K562 (cell line): ENCODE data around the gene GLP1R. TPM values are rescaled to one million over a fixed set of nuclear protein-coding genes. Genes with fewer than 3 reads are reported as not detected.

Source experiments
- ATAC-seq: fragments of 200-7000 bp; cut with Tn5 transposase; 3 replicates; pipeline ENCODE4 v1.9.1; 2020; ENCODE audit warnings: moderate library complexity
- BruUV-seq: library from RNA; stranded (reverse); fragments of 400-500 nt; replicated peaks from 2 replicates; lab custom pipeline; 2021; lab: Mats Ljungman, UMichigan
- CTCF ChIA-PET: fragments of 300-600 bp; formaldehyde crosslinking; extraction: SDS; loops from one replicate; lab custom pipeline; 2021; ENCODE audit warnings: low intra/inter-chr PET ratio; lab: Yijun Ruan, JAX
- POLR2A ChIA-PET: fragments of 300-600, 350-650 bp; sonication (Branson Sonifier 250); formaldehyde crosslinking; extraction: SDS; loops from one replicate; lab custom pipeline; 2021; ENCODE audit warnings: antibody characterized with exemption, inconsistent platforms; lab: Yijun Ruan, JAX
- DNase-seq, 4 experiments: peaks; one replicate each; pipeline versions ENCODE4 v3.0.0 to v3.0.0-alpha.2; 2011 to 2018; ENCODE audit warnings: low spot score in 3 of 4, mixed read lengths in 3 of 4; ENCODE audit errors: extremely low read depth in 1 of 4
- FAIRE-seq: peaks from 2 replicates; lab custom pipeline; 2011; peaks lifted over from hg19 to GRCh38; lab: Jason Lieb, UNC
- H2AFZ ChIP-seq: 2 replicates; pipeline ENCODE4 v1.6.0; 2011; ENCODE audit warnings: low read depth, low read length, control low read depth, inconsistent platforms
- H3K27ac ChIP-seq: fragments of 200-600 bp; 3 replicates; pipeline ENCODE4 v1.8.0; 2011; ENCODE audit warnings: low read depth, mild to moderate bottlenecking, control low read depth, inconsistent platforms, low read length, moderate library complexity, mixed read lengths; ENCODE audit errors: extremely low read depth
- H3K27me3 ChIP-seq, 2 experiments: fragments of 300-600 bp in 1 of 2; 2 replicates in 1 of 2; 3 replicates in 1 of 2; pipeline versions ENCODE4 v1.6.0 to v1.8.0; 2011; ENCODE audit warnings: inconsistent platforms in 2 of 2, low read length in 2 of 2, mild to moderate bottlenecking in 1 of 2, mixed read lengths in 1 of 2, moderate library complexity in 1 of 2; ENCODE audit not compliant: control insufficient read depth in 2 of 2, insufficient read depth in 2 of 2
- H3K36me3 ChIP-seq: fragments of 300-600 bp; 3 replicates; pipeline ENCODE4 v1.8.0; 2011; ENCODE audit warnings: mild to moderate bottlenecking, low read length, inconsistent platforms; ENCODE audit not compliant: control insufficient read depth, insufficient read depth
- H3K4me1 ChIP-seq, 2 experiments: fragments of 200-600 bp in 1 of 2; replicated peaks in 1 of 2; 2 replicates in 1 of 2; 3 replicates in 1 of 2; pipeline versions ENCODE4 v1.5.1 to v1.8.0; 2011; ENCODE audit warnings: inconsistent platforms in 2 of 2, low read length in 2 of 2, mild to moderate bottlenecking in 1 of 2, mixed read lengths in 1 of 2, moderate library complexity in 1 of 2; ENCODE audit not compliant: control insufficient read depth in 2 of 2, insufficient read depth in 2 of 2
- H3K4me2 ChIP-seq: 2 replicates; pipeline ENCODE4 v1.6.1; 2011; ENCODE audit warnings: low read length, control low read depth, inconsistent platforms, mixed read lengths; ENCODE audit not compliant: insufficient read depth
- H3K4me3 ChIP-seq: fragments of 200-600 bp; sonication (generic), shearing (Covaris generic); 2 replicates; pipeline ENCODE4 v1.5.1; 2016; ENCODE audit warnings: control low read depth, inconsistent platforms
- H3K79me2 ChIP-seq: fragments of 200-600 bp; 3 replicates; pipeline ENCODE4 v1.8.0; 2011; ENCODE audit warnings: low read length, inconsistent platforms; ENCODE audit not compliant: control insufficient read depth, insufficient read depth
- H3K9ac ChIP-seq, 2 experiments: 2 replicates each; pipeline versions ENCODE4 v1.6.0 to v1.6.1; 2011; ENCODE audit warnings: low read depth in 2 of 2, low read length in 2 of 2, control low read depth in 1 of 2, inconsistent platforms in 1 of 2, mild to moderate bottlenecking in 1 of 2, mixed read lengths in 1 of 2; ENCODE audit not compliant: insufficient read depth in 1 of 2
- H3K9me1 ChIP-seq: one replicate; pipeline ENCODE4 v1.6.0; 2011; ENCODE audit warnings: inconsistent platforms, mild to moderate bottlenecking, low read length, moderate library complexity; ENCODE audit not compliant: control insufficient read depth, insufficient read depth
- H3K9me3 ChIP-seq: replicated peaks from 2 replicates; pipeline ENCODE4 v1.5.1; 2011; ENCODE audit warnings: low read depth, low read length, inconsistent platforms; ENCODE audit not compliant: control insufficient read depth, insufficient read depth
- H4K20me1 ChIP-seq: replicated peaks from 2 replicates; pipeline ENCODE4 v1.6.1; 2011; ENCODE audit warnings: low read length, inconsistent platforms, mixed read lengths; ENCODE audit not compliant: control insufficient read depth, insufficient read depth
- ARID2 ChIP-seq: fragments of 450-650 bp; IDR thresholded peaks from 2 replicates; pipeline ENCODE4 v1.6.1; 2017; ENCODE audit warnings: antibody characterized with exemption, mild to moderate bottlenecking
- ERF ChIP-seq: fragments of 450-650 bp; formaldehyde crosslinking; IDR thresholded peaks from 2 replicates; pipeline ENCODE4 v1.4.0; 2020; ENCODE audit warnings: mild to moderate bottlenecking, mixed read lengths
- ESRRA ChIP-seq: fragments of 450-650 bp; IDR thresholded peaks from 2 replicates; pipeline ENCODE4 v1.6.1; 2014; ENCODE audit warnings: low read depth, mild to moderate bottlenecking, moderate library complexity, borderline replicate concordance
- HNRNPK ChIP-seq: fragments of 200-400 bp; formaldehyde crosslinking; IDR thresholded peaks from one replicate; pipeline ENCODE4 v1.6.1; 2018; ENCODE audit warnings: mild to moderate bottlenecking, low read depth, low read length; ENCODE audit not compliant: poor library complexity, severe bottlenecking
- KAT7 ChIP-seq: sonication (generic); formaldehyde crosslinking; IDR thresholded peaks from 2 replicates; pipeline ENCODE4 v1.8.0; 2022; ENCODE audit warnings: missing genetic modification reagents, mild to moderate bottlenecking, borderline replicate concordance
- KDM2B ChIP-seq: fragments of 250-450 bp; sonication (Bioruptor Pico); IDR thresholded peaks from 2 replicates; pipeline ENCODE4 v1.8.0; 2021; ENCODE audit warnings: mild to moderate bottlenecking, moderate library complexity
- KLF10 ChIP-seq: fragments of 250-450 bp; sonication (Bioruptor Pico); IDR thresholded peaks from 2 replicates; pipeline ENCODE4 v1.6.1; 2021; ENCODE audit warnings: matching md5 sums
- U2AF1 ChIP-seq: fragments of 200-400 bp; formaldehyde crosslinking; optimal IDR thresholded peaks from 2 replicates; pipeline ENCODE3; 2017; ENCODE audit warnings: mild to moderate bottlenecking, low read depth, low read length, moderate library complexity
- ZKSCAN3 ChIP-seq: fragments of 250-450 bp; sonication (Bioruptor Pico); IDR thresholded peaks from 2 replicates; pipeline ENCODE4 v1.4.0; 2020
- ZNF140 ChIP-seq: fragments of 250-450 bp; sonication (Bioruptor Pico); IDR thresholded peaks from 2 replicates; pipeline ENCODE4 v1.8.0; 2021; ENCODE audit warnings: moderate library complexity, mild to moderate bottlenecking, inconsistent platforms
- ZNF217 ChIP-seq: sonication (generic); formaldehyde crosslinking; IDR thresholded peaks from 2 replicates; pipeline ENCODE4 v1.8.0; 2022; ENCODE audit warnings: mild to moderate bottlenecking, missing genetic modification reagents
- ZNF518B ChIP-seq: fragments of 250-450 bp; sonication (Bioruptor Pico); IDR thresholded peaks from 2 replicates; pipeline ENCODE4 v1.5.0; 2021; ENCODE audit warnings: mild to moderate bottlenecking, moderate library complexity
- WGBS: fragments of 100-300 bp; shearing (Covaris generic); methylation state at CpG from one replicate; pipeline ENCODE4 v1.1.6; 2016; ENCODE audit warnings: low coverage, mixed read lengths; ENCODE audit not compliant: insufficient coverage; ENCODE audit errors: missing lambda C conversion rate; 5-methylcytosine and 5-hydroxymethylcytosine counted together
- in situ Hi-C: fragments of 300-500 bp; cut with MboI; formaldehyde crosslinking; loops from 4 replicates; pipeline ENCODE4 v1.15.0; 2018; ENCODE audit warnings: inconsistent platforms, mixed read lengths
- intact Hi-C: fragments of 100-400 bp; cut with micrococcal nuclease; formaldehyde crosslinking; loops from 2 replicates; pipeline ENCODE4 v1.14.2; 2022
- polyA plus RNA-seq, 8 experiments: library from polyadenylated mRNA; depleted of rRNA in 4 of 8; stranded (reverse) in 5 of 8; unstranded in 3 of 8; fragments of >200 nt; fragmentation: Nextera tagmentation in 2 of 8; fragmentation: Illumina TruSeq in 1 of 8; extraction: Ambion mirVana in 2 of 8; extraction: Trizol in 1 of 8; gene quantifications; 2 replicates each; pipeline versions ENCODE4 v1.2.1 to v1.2.3, GENCODE V29; 2011 to 2014; ENCODE audit warnings: inconsistent platforms in 1 of 8, missing spikeins in 1 of 8
- total RNA-seq, 7 experiments: library from RNA; depleted of rRNA in 6 of 7; stranded (reverse); fragments of >200 nt in 6 of 7; fragmentation: Illumina TruSeq in 2 of 7; extraction: Trizol in 2 of 7; gene quantifications; 2 replicates each; pipeline versions ENCODE4 v1.2.1 to v1.2.3, GENCODE V29; 2011 to 2021; ENCODE audit warnings: low replicate concordance in 1 of 7
- TF ChIP-seq, protein P1 (sequence below): fragments of 450-650 bp; formaldehyde crosslinking; IDR thresholded peaks from 2 replicates; pipeline ENCODE4 v1.4.0; 2020; ENCODE audit warnings: mild to moderate bottlenecking, moderate library complexity
- TF ChIP-seq, protein P2 (sequence below): fragments of 250-450 bp; sonication (Bioruptor Pico); IDR thresholded peaks from 2 replicates; pipeline ENCODE4 v1.5.0; 2022; ENCODE audit warnings: mild to moderate bottlenecking

GLP1R gene
- total and polyA plus RNA-seq, 9 of the 15 experiments (the other 6 are each of a cell fraction or from before 2014, with no cell fraction given): not detected

- no TSS peak for BruUV-seq
- peak; percentile 28 to 67 (median 46) for DNase-seq
- peak; percentile 71 for ATAC-seq
- Histone ChIP-seq H4K20me1 (no peaks in the 10 kb centered on the region), H3K36me3 (no peaks in the 10 kb centered on the region), H2AFZ (no peak overlapping the region), H3K9ac (no peak overlapping the region), H3K4me3 (no peak overlapping the region), H3K9me3 (no peaks in the 10 kb centered on the region), H3K27me3 (peaks cover 19 to 23% of the 10 kb centered on the region in 2 experiments), H3K4me1 (peaks cover 6 to 16% of the 10 kb centered on the region in 2 experiments), H3K79me2 (no peaks in the 10 kb centered on the region), H3K27ac (no peak overlapping the region), H3K4me2 (no peak overlapping the region), H3K9me1 (no peaks in the 10 kb centered on the region)
- 2% methylated on average over 3 of the region's 3 CpGs for WGBS
- CTCF ChIA-PET: interaction anchor here (0.7 to 1.1 kb wide), 3 partner anchors 50 to 101 kb away, joined by 4 to 5 read pairs (median 4); no protein-coding TSS in a partner anchor
- intact Hi-C loops: loop anchor here (1.0 to 2.0 kb wide), 2 partner anchors 90 to 99 kb away; no protein-coding TSS in a partner anchor
- in situ Hi-C loops: no loop called here
- POLR2A ChIA-PET: no interaction called here
- FAIRE-seq: no peak
- TF ChIP-seq KAT7 (CRISPR knock-in tag): no peak
- no peak for TF ChIP-seq U2AF1
- TF ChIP-seq ZNF140: no peak
- TF ChIP-seq ZKSCAN3 (CRISPR knock-in tag): no peak
- TF ChIP-seq ARID2: 0 out of 2 replicates have a peak, but pooled peaks have one; percentile 27
- TF ChIP-seq, protein P1, sequence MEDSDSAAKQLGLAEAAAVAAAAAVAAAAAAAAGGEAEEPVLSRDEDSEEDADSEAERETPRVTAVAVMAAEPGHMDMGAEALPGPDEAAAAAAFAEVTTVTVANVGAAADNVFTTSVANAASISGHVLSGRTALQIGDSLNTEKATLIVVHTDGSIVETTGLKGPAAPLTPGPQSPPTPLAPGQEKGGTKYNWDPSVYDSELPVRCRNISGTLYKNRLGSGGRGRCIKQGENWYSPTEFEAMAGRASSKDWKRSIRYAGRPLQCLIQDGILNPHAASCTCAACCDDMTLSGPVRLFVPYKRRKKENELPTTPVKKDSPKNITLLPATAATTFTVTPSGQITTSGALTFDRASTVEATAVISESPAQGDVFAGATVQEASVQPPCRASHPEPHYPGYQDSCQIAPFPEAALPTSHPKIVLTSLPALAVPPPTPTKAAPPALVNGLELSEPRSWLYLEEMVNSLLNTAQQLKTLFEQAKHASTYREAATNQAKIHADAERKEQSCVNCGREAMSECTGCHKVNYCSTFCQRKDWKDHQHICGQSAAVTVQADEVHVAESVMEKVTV (CRISPR knock-in tag): 0 out of 2 replicates have a peak, but pooled peaks have one; percentile 14
- TF ChIP-seq ZNF217 (CRISPR knock-in tag): no peak
- TF ChIP-seq HNRNPK: no peak
- no peak for TF ChIP-seq KLF10 (CRISPR knock-in tag)
- no peak for TF ChIP-seq ESRRA
- no peak for TF ChIP-seq KDM2B (CRISPR knock-in tag)
- no peak for TF ChIP-seq ZNF518B
- TF ChIP-seq, protein P2, sequence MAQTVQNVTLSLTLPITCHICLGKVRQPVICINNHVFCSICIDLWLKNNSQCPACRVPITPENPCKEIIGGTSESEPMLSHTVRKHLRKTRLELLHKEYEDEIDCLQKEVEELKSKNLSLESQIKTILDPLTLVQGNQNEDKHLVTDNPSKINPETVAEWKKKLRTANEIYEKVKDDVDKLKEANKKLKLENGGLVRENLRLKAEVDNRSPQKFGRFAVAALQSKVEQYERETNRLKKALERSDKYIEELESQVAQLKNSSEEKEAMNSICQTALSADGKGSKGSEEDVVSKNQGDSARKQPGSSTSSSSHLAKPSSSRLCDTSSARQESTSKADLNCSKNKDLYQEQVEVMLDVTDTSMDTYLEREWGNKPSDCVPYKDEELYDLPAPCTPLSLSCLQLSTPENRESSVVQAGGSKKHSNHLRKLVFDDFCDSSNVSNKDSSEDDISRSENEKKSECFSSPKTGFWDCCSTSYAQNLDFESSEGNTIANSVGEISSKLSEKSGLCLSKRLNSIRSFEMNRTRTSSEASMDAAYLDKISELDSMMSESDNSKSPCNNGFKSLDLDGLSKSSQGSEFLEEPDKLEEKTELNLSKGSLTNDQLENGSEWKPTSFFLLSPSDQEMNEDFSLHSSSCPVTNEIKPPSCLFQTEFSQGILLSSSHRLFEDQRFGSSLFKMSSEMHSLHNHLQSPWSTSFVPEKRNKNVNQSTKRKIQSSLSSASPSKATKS: no peak
- TF ChIP-seq ERF (CRISPR knock-in tag): no peak
Observed at GRCh38 chr6:39003072-39003471, 45.5 kb upstream of the GLP1R start.
